Caki2 (cell line): ENCODE measurements around the gene PCDHGA11. TPM values are rescaled to one million over a fixed set of nuclear protein-coding genes. Genes with fewer than 3 reads are reported as not detected.
"Not testable (repeated sequence)": the region's sequence is repeated elsewhere in the genome, so short reads cannot be mapped to it uniquely, and the experiment has no call there.

ENCODE experiments used
- DNase-seq: peaks from one replicate; pipeline ENCODE4 v3.0.0-alpha.2; 2015; ENCODE audit warnings: low read depth
- in situ Hi-C: cut with HindIII; loops from 2 replicates; pipeline ENCODE4 v1.10.0; 2016; ENCODE audit warnings: low sequenced_read_pairs, low pct_unique_long_range_greater_than_20kb, mixed read lengths
- total RNA-seq: library from RNA; depleted of rRNA; stranded (reverse); fragments of >200 nt; shearing (Covaris generic); gene quantifications from 2 replicates; pipeline ENCODE4 v1.2.3, GENCODE V29; 2014; ENCODE audit warnings: low replicate concordance

The PCDHGA11 gene
- total RNA-seq, 1 experiment from 2014 or later, result not detected

DNA sequence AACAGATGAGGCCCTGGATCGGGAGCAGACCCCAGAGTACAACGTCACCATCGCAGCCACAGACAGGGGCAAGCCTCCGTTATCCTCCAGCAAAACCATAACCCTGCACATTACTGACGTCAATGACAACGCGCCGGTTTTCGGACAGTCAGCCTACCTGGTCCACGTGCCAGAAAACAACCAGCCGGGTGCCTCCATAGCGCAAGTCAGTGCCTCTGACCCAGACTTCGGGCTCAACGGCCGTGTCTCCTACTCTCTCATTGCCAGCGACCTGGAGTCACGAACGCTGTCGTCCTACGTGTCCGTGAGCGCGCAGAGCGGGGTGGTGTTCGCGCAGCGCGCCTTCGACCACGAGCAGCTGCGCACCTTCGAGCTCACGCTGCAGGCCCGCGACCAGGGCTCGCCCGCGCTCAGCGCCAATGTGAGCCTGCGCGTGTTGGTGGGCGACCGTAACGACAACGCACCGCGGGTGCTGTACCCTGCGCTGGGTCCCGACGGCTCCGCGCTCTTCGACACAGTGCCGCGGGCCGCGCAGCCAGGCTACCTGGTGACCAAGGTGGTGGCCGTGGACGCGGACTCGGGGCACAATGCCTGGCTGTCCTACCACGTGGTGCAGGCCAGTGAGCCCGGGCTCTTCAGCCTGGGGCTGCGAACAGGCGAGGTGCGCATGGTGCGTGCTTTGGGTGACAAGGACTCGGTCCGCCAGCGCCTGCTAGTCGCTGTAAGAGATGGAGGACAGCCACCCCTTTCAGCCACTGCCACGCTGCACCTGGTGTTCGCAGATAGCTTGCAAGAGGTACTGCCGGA, 1.6 kb upstream of the PCDHGA11 start:
- in situ Hi-C loops, result no loop called here
- DNase-seq, result no peak

DNA sequence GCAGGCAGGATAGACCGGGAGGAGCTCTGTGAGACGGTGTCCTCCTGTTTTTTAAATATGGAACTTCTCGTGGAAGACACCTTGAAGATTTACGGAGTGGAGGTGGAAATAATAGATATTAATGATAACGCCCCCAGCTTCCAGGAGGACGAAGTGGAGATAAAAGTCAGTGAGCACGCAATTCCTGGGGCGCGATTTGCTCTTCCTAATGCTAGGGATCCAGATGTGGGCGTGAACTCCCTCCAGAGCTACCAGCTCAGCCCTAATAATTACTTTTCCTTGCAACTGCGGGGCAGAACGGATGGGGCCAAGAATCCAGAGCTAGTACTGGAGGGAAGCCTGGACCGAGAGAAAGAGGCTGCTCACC, 621 bp downstream of the PCDHGA11 start:
- DNase-seq, result no peak
- in situ Hi-C loops, result no loop called here

DNA sequence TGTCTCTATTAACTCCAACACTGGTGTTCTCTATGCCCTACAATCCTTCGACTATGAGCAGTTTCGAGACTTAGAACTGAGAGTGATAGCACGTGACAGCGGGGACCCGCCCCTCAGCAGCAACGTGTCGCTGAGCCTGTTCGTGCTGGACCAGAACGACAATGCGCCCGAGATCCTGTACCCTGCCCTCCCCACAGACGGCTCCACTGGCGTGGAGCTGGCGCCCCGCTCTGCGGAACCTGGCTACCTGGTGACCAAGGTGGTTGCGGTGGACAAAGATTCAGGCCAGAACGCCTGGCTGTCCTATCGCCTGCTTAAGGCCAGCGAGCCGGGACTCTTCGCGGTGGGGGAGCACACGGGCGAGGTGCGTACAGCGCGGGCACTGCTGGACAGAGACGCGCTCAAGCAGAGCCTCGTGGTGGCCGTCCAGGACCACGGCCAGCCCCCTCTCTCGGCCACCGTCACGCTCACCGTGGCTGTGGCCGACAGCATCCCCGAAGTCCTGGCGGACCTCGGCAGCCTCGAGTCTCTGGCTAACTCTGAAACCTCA, 2.0 kb downstream of the PCDHGA11 start:
- DNase-seq, result no peak
- in situ Hi-C loops, result no loop called here

DNA sequence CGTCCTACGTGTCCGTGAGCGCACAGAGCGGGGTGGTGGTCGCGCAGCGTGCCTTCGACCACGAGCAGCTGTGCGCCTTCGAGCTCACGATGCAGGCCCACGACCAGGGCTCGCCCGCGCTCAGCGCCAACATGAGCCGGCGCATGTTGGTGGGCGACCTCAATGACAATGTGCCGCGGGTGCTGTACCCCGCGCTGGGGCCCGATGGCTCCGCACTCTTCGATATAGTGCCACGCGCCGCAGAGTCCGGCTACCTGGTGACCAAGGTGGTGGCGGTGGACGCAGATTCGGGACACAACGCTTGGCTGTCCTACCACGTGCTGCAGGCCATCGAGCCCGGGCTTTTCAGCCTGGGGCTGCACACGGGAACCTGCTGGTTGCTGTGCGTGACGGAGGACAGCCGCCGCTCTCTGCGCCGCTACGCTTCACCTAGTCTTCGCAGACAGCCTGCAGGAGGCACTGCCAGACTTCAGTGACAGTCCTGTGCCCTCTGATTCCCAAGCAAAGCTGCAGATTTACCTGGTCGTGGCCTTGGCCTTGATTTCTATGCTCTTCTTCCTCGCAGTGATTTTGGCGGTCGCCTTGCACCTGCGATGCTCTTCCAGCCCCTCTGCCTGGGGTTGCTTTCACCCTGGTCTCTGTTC, 7.1 kb downstream of the PCDHGA11 start:
- in situ Hi-C loops, result no loop called here
- DNase-seq, result no peak

DNA sequence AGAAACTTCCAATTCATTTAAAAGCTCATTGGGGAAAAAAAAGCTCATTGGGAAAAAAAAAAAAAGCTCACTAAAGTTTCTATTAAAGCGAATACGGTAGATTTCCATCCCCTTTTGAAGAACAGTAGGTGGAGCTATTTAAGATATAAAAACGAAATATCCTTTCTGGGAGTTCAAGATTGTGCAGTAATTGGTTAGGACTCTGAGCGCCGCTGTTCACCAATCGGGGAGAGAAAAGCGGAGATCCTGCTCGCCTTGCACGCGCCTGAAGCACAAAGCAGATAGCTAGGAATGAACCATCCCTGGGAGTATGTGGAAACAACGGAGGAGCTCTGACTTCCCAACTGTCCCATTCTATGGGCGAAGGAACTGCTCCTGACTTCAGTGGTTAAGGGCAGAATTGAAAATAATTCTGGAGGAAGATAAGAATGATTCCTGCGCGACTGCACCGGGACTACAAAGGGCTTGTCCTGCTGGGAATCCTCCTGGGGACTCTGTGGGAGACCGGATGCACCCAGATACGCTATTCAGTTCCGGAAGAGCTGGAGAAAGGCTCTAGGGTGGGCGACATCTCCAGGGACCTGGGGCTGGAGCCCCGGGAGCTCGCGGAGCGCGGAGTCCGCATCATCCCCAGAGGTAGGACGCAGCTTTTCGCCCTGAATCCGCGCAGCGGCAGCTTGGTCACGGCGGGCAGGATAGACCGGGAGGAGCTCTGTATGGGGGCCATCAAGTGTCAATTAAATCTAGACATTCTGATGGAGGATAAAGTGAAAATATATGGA, 9.7 kb downstream of the PCDHGA11 start, which contains the start of gene PCDHGA12:
Gene PCDHGA12, plus strand, starts transcription at position 176 of the 782 bp plus-strand sequence. Its CDS starts 253 bp downstream, at position 429.
- DNase-seq, result no peak
- in situ Hi-C loops, result no loop called here

DNA sequence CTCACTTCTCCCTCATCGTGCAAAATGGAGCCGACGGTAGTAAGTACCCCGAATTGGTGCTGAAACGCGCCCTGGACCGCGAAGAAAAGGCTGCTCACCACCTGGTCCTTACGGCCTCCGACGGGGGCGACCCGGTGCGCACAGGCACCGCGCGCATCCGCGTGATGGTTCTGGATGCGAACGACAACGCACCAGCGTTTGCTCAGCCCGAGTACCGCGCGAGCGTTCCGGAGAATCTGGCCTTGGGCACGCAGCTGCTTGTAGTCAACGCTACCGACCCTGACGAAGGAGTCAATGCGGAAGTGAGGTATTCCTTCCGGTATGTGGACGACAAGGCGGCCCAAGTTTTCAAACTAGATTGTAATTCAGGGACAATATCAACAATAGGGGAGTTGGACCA, 10.4 kb downstream of the PCDHGA11 start:
- in situ Hi-C loops, result no loop called here

DNA sequence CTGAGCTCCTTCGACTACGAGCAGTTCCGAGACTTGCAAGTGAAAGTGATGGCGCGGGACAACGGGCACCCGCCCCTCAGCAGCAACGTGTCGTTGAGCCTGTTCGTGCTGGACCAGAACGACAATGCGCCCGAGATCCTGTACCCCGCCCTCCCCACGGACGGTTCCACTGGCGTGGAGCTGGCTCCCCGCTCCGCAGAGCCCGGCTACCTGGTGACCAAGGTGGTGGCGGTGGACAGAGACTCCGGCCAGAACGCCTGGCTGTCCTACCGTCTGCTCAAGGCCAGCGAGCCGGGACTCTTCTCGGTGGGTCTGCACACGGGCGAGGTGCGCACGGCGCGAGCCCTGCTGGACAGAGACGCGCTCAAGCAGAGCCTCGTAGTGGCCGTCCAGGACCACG, 11.5 kb downstream of the PCDHGA11 start:
- DNase-seq, in situ Hi-C loops: not testable (repeated sequence)

More for the DNA sequence above, 10.4 kb downstream of the PCDHGA11 start:
- DNase-seq, result no peak

DNA sequence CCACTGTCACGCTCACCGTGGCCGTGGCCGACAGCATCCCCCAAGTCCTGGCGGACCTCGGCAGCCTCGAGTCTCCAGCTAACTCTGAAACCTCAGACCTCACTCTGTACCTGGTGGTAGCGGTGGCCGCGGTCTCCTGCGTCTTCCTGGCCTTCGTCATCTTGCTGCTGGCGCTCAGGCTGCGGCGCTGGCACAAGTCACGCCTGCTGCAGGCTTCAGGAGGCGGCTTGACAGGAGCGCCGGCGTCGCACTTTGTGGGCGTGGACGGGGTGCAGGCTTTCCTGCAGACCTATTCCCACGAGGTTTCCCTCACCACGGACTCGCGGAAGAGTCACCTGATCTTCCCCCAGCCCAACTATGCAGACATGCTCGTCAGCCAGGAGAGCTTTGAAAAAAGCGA, 11.9 kb downstream of the PCDHGA11 start:
- in situ Hi-C loops, DNase-seq: not testable (repeated sequence)

DNA sequence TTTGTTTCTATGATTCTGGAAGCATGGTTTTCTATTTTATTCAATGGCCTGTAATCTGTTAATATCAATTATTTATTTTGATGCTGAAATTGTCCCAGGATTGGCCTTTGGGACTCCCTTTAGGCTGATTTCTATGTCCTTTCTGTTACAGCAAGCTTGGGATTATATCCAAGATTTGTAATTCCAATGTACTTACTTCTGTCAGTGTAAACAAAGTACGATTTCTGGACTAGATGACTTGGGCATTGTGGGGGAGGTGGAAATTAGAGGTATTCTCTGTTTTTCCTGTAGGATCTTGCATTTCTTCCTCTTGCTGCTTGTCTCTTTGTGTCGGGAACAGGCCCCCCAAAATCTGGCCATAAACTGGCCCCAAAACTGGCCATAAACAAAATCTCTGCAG, 13.2 kb downstream of the PCDHGA11 start:
- in situ Hi-C loops, result no loop called here
- DNase-seq, result no peak

DNA sequence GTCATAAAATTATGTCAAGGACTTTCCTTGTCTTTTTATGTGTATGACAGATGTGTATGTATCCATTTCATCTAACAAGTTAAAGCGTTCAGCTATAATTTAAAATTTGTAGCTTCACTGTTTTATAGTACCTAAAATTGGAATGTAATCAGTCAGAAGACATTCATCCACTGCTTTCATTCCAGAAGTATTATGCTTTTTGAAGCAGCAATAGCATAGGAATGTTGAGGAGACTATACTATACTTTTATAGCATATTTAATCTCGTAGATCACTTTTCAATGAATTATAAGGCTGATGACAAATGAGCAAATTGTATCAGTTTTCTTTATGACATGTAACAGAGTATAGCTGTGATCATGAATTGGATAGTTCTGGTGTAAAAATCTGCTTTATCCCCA, 16.4 kb downstream of the PCDHGA11 start:
- in situ Hi-C loops, result no loop called here

DNA sequence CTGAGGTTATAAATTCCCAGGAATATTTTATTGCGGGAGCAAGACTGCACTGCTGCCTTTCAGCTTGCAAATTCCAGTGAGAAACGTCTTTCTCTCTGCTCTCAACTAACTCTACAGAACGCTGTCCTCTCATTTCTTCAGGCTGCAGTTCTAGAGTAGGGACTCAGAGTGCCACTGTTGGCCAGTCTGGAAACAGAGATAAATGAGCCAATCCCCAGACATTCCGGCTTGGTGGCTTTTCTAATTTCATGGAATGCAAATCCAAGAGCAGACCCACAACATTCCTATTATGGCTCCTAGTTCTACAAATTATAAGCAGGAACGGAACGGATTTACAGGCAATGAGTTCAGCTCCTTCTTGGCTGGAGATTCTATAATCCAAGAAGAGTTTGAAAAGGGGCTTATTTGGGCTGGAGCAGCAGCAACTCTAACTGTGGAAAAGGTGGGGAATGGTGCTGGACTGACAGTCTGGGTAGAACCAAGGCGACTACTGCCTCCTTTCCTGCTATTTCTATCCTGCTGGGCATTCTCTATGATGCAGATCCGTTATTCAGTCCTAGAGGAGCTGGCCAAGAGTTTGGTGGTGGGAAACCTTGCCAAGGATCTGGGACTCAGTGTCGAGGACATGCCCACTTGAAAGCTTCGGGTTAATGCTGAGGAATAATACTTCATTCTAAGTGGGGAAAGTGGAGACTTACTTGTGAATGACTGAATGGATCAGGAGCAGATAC, 18.7 kb downstream of the PCDHGA11 start:
- DNase-seq, result no peak
- in situ Hi-C loops, result no loop called here

More for the DNA sequence above, 16.4 kb downstream of the PCDHGA11 start:
- DNase-seq, result no peak

DNA sequence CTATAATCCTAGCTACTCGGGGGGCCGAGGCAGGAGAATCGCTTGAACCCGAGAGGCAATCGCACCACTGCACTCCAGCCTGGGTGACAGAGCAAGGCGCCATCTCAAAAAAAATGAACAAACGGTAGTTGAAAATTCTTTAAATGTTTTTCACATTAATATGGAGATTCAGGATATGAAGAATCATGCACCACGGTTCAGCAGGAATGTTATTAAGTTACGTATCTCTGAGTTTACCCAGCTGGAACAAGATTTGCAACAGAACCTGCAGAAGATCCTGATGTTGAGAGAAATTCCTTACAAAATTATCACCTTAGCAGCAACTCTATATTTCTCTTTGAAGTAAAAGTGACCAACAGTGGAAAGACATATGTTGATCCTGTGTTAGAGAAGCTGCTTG, 19.5 kb downstream of the PCDHGA11 start:
- no peak for DNase-seq
- in situ Hi-C loops, result no loop called here

DNA sequence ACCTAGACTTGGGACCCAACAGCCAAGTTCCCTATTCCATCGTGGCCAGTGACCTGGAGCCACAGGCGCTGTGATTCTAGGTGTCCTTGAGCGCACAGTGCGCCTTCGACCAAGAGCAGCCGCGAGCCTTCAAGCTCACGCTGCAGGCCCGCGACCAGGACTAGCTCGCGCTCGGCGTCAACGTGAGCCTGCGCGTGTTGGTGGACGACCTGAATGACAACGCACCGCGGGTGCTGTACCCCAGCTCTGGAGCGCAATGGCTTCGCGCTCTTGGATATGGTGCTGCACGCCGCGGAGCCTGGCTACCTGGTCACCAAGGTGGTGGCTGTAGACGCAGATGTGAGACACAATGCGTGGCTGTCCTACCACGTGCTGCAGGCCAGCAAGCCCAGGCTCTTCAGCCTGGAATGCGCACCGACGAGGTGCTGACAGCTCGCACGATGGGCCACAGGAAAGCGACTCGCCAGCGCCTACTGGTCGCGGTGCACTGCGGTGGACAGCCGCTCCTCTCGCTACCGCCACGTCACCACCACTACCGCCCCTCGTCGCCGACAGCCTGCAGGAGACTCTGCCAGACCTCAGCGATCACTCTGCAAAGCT, 20.8 kb downstream of the PCDHGA11 start:
- in situ Hi-C loops, result no loop called here
- no peak for DNase-seq

DNA sequence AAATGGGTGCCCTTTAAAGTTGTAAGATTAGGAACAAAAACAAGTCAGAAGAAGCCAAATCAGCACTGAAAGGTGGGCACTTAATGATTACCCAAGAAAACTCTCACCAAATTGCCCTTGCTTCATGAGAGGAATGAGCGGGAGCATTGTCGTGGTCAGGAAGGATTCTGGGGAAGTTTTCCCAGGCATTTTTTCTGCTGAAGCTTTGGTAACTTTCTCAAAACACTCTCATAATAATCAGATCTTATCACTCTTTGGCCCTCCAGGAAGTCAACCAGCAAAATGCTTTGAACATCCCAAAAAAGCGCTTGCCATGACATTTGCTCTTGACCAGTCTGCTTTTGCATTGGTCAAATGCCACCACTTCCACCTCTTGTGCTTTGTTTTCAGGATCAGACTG, 44.5 kb downstream of the PCDHGA11 start:
- peak; percentile 1 for DNase-seq
- in situ Hi-C loops, result no loop called here
